GM11168 (cell line): ENCODE data around the gene NCSTN.

Experiments
- in situ Hi-C: fragments of 300-500 bp; cut with MboI; formaldehyde crosslinking; loops from one replicate; pipeline ENCODE4 v1.12.0; 2022; ENCODE audit warnings: low sequenced_read_pairs; ENCODE audit not compliant: unreplicated experiment

Gene NCSTN

GRCh38 chr1:160346958-160347357 is 3.8 kb downstream of the NCSTN start:
- in situ Hi-C loops, result no loop called here

DNA sequence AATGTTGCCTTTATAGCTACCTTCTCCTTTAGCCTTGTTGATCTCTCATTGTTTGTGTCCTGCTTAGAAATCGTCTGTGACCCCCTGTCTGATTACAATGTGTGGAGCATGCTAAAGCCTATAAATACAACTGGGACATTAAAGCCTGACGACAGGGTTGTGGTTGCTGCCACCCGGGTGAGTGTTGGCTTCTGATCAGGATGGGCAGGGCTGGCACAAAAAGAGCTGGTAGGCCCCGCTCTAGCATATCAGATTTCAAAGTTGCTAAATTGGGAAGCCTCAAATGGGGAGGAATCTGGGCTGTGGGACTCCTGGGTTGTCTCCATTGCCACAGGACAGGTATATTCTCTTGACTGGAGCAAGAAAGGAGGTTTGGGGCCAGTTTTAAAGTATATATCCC is 8.4 kb downstream of the NCSTN start:
- in situ Hi-C loops, result no loop called here

GRCh38 chr1:160352555-160352954 is 9.4 kb downstream of the NCSTN start:
- in situ Hi-C loops, result no loop called here

- in situ Hi-C loops, result no loop called here
Observed at GRCh38 chr1:160353223-160353622, 10.0 kb downstream of the NCSTN start.

- in situ Hi-C loops, result no loop called here
Observed at GRCh38 chr1:160354388-160354985, 11.3 kb downstream of the NCSTN start.

- in situ Hi-C loops, result no loop called here
Observed at GRCh38 chr1:160357286-160358002, 14.3 kb downstream of the NCSTN start.

GRCh38 chr1:160358073-160358472 is 14.9 kb downstream of the NCSTN start:
- in situ Hi-C loops, result no loop called here

GRCh38 chr1:160359559-160360226 is 16.5 kb downstream of the NCSTN start:
- in situ Hi-C loops, result no loop called here

- in situ Hi-C loops, result no loop called here
Observed at GRCh38 chr1:160360227-160360695, 17.1 kb downstream of the NCSTN start.

DNA sequence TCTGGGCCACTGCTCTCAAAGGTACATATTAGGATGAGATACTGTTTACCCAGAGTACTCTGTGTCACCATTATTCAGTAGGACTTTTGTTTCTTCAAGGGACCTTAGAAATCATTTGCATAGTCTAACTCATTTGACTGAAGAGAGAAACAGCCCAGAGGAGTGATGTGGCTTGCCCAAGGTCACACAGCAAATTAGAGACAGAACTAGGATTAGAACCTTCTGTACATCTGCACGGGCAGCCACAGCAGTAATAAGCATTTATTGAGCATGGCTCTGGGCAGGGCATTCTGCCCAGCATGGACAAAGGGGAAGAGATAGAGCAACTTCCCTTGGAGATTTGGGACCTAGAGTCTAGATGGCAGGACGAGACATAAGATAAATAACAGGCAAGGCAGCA is 18.0 kb downstream of the NCSTN start:
- in situ Hi-C loops, result no loop called here

DNA sequence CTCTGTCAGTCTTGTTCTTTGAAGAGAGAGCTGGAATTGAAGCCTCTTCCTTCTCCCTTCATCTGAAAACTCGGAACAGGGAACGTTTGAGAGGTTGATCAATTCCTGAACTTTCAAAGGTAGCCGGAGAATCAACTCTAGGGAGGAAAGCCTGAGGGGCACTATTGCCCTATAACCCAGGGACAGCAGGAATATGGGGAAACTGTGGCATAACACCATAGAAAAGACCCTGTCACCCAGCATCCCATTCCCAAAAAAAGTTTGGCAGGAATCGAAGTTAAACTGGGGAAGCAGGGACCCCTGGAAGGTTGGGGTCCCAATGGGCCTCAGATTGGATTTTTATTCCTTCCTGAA is 18.6 kb downstream of the NCSTN start:
- in situ Hi-C loops, result no loop called here

DNA sequence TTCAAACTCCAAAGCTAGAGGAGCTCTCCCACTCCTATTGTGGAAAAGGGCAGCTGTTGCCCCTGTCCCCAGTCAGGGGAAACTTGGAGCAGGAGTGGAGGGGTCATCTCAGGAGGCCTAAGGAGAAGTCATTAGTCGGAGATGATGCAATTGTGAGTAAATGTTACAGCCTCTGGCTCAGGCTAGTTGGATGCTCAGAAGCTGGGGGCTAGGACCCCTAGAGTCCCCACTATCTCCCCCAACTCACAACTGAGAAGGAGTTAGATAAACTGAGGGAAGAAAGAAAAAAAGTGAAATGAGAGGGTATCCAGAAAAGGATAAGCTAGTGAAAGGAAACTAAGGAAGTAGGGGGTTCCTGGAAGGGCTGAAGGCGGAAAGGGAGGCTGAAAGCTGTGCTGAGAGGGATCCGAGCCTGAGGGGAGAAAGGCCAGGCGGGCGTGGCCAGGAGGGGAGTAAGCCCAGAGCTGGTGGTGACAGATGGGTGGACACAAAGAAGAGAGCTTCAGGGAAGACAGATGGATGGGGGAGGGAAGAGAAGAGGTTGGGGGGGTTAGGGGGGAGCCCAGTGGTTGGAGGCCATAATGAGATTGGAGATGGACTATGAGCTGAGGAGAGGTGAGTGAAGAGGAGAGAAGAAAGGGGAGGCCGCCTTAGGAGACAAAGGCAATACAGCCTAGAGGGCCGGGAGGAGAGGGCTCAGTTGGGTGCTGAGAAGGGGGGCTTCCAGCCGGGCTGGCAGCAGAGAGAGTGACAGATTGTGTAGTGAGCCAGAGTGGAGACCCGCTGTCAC is 19.2 kb downstream of the NCSTN start:
- in situ Hi-C loops, result no loop called here

DNA sequence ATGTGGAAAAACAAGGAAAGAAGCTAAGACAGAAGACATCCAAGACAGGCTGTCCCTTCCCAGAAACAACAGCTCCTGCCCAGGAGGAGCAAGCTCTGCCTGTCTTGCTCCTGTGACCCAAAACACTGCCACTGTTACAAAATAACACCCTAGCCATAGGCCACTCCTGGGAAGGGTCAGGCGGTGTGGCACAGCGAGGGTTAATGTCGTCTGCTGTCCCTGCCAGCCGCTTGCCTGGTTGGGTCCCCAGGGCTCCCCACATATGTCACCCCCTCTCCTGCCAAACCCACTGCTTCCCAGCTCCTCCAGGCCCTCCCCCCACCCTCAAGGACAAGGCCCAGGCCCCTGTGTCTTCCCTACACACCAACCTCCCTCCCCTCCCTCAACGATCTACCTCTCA is 19.8 kb downstream of the NCSTN start:
- in situ Hi-C loops, result no loop called here

GRCh38 chr1:160363951-160364735 is 21.0 kb downstream of the NCSTN start:
- in situ Hi-C loops, result no loop called here

GRCh38 chr1:160365325-160365724 is 22.1 kb downstream of the NCSTN start:
- in situ Hi-C loops, result no loop called here

GRCh38 chr1:160366731-160367515 is 23.7 kb downstream of the NCSTN start, which contains the start of gene NHLH1:
Gene NHLH1, plus strand, starts transcription at chr1:160367071. Its CDS starts 3,661 bp downstream, at chr1:160370732.
- in situ Hi-C loops, result no loop called here

GRCh38 chr1:160367516-160367900 is 24.3 kb downstream of the NCSTN start:
- in situ Hi-C loops, result no loop called here

DNA sequence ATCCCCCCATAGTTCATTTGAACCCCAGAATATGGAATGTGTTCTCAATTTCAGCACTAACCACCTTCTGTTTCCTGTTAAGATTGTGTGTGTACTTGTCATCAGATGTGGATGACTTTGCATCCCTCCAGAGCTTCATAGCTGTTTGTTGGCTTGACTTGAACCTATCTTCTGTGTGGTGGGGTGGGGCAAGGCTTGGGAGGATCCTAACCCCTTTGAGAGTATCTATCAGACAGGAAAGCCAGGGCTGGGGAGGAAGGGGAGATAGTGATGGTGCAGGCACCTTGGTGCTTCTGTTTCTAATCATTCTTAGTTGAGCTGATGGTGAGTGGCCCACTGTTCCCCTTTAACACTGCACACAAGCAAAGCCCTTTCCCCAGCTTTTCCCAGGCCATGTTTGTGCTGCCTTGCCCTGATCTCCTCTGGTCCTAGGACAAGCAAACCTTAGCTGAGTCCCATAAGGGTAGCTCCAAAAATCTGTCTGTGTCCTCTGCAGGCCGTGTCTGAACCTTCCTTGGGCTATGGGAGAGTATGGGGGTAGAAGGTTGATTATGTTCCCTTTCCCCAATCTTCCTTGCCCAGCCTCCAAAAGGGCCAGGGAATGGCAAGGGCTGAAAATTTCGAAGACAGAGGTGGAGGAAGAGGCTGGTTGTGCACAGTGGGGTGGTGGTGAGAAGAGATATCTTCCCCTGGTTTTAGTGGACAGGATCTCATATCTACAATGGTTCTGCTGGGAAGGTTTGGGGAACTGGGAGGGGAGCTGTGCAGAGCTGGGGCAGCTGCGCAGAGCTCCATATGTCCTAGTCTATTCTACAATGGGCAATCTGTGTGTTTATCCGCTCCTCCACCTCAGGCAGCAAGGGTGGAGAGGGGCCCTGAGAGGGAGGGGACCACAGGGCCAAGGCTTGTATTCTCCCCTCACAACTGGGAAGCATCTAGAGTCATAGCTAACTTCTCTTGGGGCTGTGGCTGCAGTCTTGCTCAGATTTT is 25.0 kb downstream of the NCSTN start:
- in situ Hi-C loops, result no loop called here
